Measurements from ENCODE around the gene TBP. TPM values are rescaled to one million over a fixed set of nuclear protein-coding genes. Genes with fewer than 3 reads are reported as not detected.
"Not testable (repeated sequence)": the region's sequence is repeated elsewhere in the genome, so short reads cannot be mapped to it uniquely, and the experiment has no call there.

The TBP gene
- total RNA-seq, 1 experiment from 2014 or later, result 20.6 TPM

- POLR2A ChIA-PET, H3K36me3 Mint-ChIP-seq, H3K9me3 Mint-ChIP-seq, H3K4me3 Mint-ChIP-seq, CTCF ChIA-PET, H3K27ac Mint-ChIP-seq: not testable (repeated sequence)
- DNase-seq (ENCODE audit: low spot score) (peak; percentile 18), ATAC-seq (peak; percentile 90)
- peaks cover 22% of the 10 kb centered on the region for H3K27me3 Mint-ChIP-seq (ENCODE audit: low read depth)
- peaks cover 22% of the 10 kb centered on the region for H3K4me1 Mint-ChIP-seq
Observed at GRCh38 chr6:170609225-170609624, 55.1 kb downstream of the TBP start.

GRCh38 chr6:170612256-170612804, 58.2 kb downstream of the TBP start:
- peak; percentile 67 for ATAC-seq
- H3K4me3 Mint-ChIP-seq, result peak overlapping the region; percentile 74
- H3K36me3 Mint-ChIP-seq; H3K4me1 Mint-ChIP-seq; H3K27ac Mint-ChIP-seq; POLR2A ChIA-PET; DNase-seq (ENCODE audit: low spot score); H3K9me3 Mint-ChIP-seq; CTCF ChIA-PET: not testable (repeated sequence)
- H3K27me3 Mint-ChIP-seq (ENCODE audit: low read depth), result peaks cover 22% of the 10 kb centered on the region

GRCh38 chr6:170616020-170616554, 61.9 kb downstream of the TBP start:
- H3K27me3 Mint-ChIP-seq (ENCODE audit: low read depth), result peaks cover 14% of the 10 kb centered on the region
- CTCF ChIA-PET; POLR2A ChIA-PET; H3K36me3 Mint-ChIP-seq; H3K27ac Mint-ChIP-seq; H3K9me3 Mint-ChIP-seq; ATAC-seq; H3K4me3 Mint-ChIP-seq; DNase-seq (ENCODE audit: low spot score); H3K4me1 Mint-ChIP-seq: not testable (repeated sequence)

Other genes with a start within 250 kb of the TBP start
- 15.2 to 16.8 TPM (median 15.2 TPM) in 3 replicates for gene FAM120B, start 247.6 kb upstream of the TBP start, total RNA-seq (2021)
- 199 to 215 TPM (median 209 TPM) in 3 replicates for gene PSMB1, start 1.1 kb upstream of the TBP start, total RNA-seq (2021)
- 112 to 132 TPM (median 113 TPM) in 3 replicates for gene PDCD2, start 30.3 kb downstream of the TBP start, total RNA-seq (2021)